ENCODE measurements around the gene LCN10.

The LCN10 gene

DNA sequence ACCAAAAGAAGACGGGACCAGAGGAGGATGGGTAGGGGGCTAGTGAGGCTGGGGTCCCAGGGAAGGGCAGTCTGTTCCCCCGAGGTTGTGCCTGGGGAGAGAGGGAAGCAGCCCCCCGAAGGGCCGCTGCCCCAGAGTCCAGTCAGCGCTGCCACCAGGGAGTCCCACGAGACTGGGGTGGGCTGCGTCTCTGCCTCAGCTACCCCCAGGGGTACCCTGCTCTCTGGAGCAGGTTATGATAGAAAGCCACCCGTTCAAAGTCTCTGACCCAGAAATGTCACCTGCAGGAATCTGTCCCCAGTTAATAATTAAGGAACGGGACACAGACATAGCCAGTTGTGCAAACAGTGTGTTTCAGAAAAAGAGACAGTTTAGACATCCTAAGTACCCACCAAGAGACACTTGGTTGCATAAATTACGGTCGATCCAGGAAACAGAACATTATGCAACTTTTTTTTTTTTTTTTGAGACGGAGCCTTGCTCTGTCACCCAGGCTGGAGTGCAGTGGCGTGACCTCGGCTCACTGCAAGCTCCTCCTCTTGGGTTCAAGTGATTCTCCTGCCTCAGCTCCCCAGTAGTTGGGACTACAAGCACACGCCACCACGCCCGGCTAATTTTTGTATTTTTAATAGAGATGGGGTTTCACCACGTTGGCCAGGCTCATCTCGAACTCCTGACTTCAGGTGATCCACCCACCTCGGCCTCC lies 44.8 kb downstream of the LCN10 start:
- no peaks in the 10 kb centered on the region for H3K9me3 ChIP-seq (ENCODE audit: control insufficient read depth in 2 of 2, low read length in 2 of 2)
- H3K4me3 ChIP-seq (ENCODE audit: low read length in 2 of 2): no peak overlapping the region
- H3K4me1 ChIP-seq (ENCODE audit: control insufficient read depth, insufficient read depth, low read length): peaks cover 4% of the 10 kb centered on the region
- peaks cover 5 to 7% of the 10 kb centered on the region in 2 donors for H3K27me3 ChIP-seq (ENCODE audit: control insufficient read depth in 1 of 2, insufficient read depth in 2 of 2, low read length in 2 of 2)
- H3K36me3 ChIP-seq (ENCODE audit: control insufficient read depth in 2 of 2, insufficient read depth in 2 of 2, low read length in 2 of 2): no peaks in the 10 kb centered on the region
- no peak overlapping the region for H3K9ac ChIP-seq (ENCODE audit: low read length in 2 of 2)
- H3K27ac ChIP-seq (ENCODE audit: low read length): no peak overlapping the region

DNA sequence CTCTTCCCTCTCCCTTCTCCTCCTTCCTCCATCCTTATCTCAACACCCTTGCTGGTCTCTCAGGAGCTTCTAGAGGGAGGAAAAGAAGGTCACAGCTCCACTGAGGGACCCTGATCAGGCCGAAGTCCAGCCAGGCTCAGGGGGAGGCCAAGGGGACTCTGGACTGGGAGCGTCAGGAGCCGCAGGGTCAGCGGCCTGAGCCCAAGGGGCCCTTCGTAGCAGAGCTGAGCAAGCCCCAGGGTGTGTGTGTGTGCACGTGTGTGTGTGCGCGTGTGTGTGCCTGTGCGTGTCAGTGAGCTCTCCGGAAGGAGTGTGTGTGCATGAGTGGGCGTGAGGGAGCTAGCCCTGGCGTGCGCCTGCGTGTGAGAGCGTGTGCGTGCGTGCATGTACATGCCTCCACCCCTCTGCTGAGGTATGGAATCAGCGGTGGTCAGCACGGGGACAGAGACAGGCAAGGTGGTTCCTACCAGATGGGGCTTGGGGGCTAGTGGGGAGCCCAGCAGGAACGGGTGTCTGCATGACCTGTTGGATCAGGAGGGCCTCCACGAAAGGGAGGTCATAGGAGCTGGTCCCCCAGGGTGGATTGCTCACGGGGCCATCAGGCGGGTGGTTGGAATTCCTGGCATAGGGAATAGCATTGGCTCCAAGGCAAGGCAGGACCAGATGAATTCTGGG lies 45.5 kb downstream of the LCN10 start:
- Histone ChIP-seq H3K9ac (ENCODE audit: low read length in 2 of 2) (no peak overlapping the region), H3K9me3 (ENCODE audit: control insufficient read depth in 2 of 2, low read length in 2 of 2) (no peaks in the 10 kb centered on the region), H3K27me3 (ENCODE audit: control insufficient read depth in 1 of 2, insufficient read depth in 2 of 2, low read length in 2 of 2) (peaks cover 5 to 7% of the 10 kb centered on the region in 2 donors), H3K27ac (ENCODE audit: low read length) (no peak overlapping the region), H3K36me3 (ENCODE audit: control insufficient read depth in 2 of 2, insufficient read depth in 2 of 2, low read length in 2 of 2) (no peaks in the 10 kb centered on the region), H3K4me1 (ENCODE audit: control insufficient read depth, insufficient read depth, low read length) (peaks cover 4% of the 10 kb centered on the region), H3K4me3 (ENCODE audit: low read length in 2 of 2) (no peak overlapping the region)

DNA sequence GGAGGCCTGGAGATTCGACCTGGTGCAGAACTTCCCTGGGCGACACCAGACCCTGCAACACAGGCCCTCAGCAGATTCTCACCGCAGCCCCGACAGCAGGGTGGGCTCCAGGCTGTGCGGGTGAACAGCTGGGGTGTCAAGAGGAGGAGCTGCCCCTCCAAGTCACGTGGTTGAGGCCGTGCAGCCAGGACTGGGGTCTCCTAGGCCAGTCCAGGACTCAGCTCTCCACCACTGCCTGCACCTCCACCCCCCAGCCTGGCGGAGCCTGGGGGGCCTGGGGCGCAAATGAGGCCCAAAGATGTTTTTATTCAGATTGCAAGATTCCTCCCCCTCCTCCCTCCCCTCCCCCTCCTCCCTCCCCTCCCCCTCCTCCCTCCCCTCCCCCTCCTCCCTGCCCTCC lies 46.2 kb downstream of the LCN10 start:
- Histone ChIP-seq H3K27ac (ENCODE audit: low read length) (no peak overlapping the region), H3K36me3 (ENCODE audit: control insufficient read depth in 2 of 2, insufficient read depth in 2 of 2, low read length in 2 of 2) (no peaks in the 10 kb centered on the region), H3K4me1 (ENCODE audit: control insufficient read depth, insufficient read depth, low read length) (peaks cover 4% of the 10 kb centered on the region), H3K9ac (ENCODE audit: low read length in 2 of 2) (no peak overlapping the region), H3K27me3 (ENCODE audit: control insufficient read depth in 1 of 2, insufficient read depth in 2 of 2, low read length in 2 of 2) (peaks cover 5 to 6% of the 10 kb centered on the region in 2 donors), H3K9me3 (ENCODE audit: control insufficient read depth in 2 of 2, low read length in 2 of 2) (no peaks in the 10 kb centered on the region), H3K4me3 (ENCODE audit: low read length in 2 of 2) (no peak overlapping the region)

DNA sequence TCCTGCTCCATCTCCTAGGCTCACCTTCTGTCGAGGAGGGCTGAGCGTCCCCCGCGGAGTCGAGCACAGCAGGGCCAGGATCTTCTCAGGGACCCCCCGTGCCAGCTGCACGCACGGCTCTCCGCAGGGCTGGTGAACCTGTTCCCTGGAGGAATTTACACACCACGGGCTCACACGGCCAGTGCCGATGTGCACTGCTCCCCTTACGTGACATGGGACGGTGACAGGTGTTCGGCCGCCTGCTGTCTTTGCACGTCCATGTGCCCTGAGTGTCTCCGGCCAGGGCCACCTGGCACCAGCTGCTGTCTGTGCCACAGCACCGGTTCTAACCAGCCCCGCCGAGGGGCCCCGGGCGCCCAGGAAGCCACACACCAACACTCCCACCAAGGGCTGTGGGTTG lies 46.8 kb downstream of the LCN10 start:
- Histone ChIP-seq H3K4me3 (ENCODE audit: low read length in 2 of 2) (no peak overlapping the region), H3K27me3 (ENCODE audit: control insufficient read depth in 1 of 2, insufficient read depth in 2 of 2, low read length in 2 of 2) (peaks cover under 1 to 2% of the 10 kb centered on the region in 2 donors), H3K9me3 (ENCODE audit: control insufficient read depth in 2 of 2, low read length in 2 of 2) (no peaks in the 10 kb centered on the region), H3K4me1 (ENCODE audit: control insufficient read depth, insufficient read depth, low read length) (peaks cover 4% of the 10 kb centered on the region), H3K9ac (ENCODE audit: low read length in 2 of 2) (no peak overlapping the region), H3K27ac (ENCODE audit: low read length) (no peak overlapping the region), H3K36me3 (ENCODE audit: control insufficient read depth in 2 of 2, insufficient read depth in 2 of 2, low read length in 2 of 2) (no peaks in the 10 kb centered on the region)

DNA sequence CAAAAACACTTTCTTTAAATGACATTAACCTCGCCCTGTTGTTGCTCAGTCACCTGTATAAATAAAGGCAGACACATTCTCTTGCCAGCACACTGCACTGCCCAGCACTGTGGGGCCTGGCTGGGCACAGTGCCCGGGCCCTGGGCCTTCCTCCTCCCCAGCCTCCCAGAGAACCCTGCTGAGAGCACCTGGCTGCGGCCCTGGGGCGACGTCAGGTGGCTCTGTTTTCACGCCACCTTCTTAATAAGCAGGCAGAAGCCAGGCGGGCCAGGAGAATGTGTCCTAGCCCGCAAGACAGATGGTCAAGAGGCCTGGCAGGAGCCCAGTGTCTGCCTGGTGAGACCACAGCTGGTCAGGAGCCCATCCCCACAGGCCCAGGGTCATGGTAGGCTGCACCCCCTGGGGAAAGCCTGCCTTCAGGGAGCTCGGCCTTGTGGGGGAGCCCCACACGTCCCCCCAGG lies 47.3 kb downstream of the LCN10 start:
- Histone ChIP-seq H3K27ac (ENCODE audit: low read length) (no peak overlapping the region), H3K9me3 (ENCODE audit: control insufficient read depth in 2 of 2, low read length in 2 of 2) (no peaks in the 10 kb centered on the region), H3K4me3 (ENCODE audit: low read length in 2 of 2) (no peak overlapping the region), H3K36me3 (ENCODE audit: control insufficient read depth in 2 of 2, insufficient read depth in 2 of 2, low read length in 2 of 2) (no peaks in the 10 kb centered on the region), H3K27me3 (ENCODE audit: control insufficient read depth in 1 of 2, insufficient read depth in 2 of 2, low read length in 2 of 2) (peaks cover 0 to 2% of the 10 kb centered on the region in 2 donors), H3K9ac (ENCODE audit: low read length in 2 of 2) (no peak overlapping the region), H3K4me1 (ENCODE audit: control insufficient read depth, insufficient read depth, low read length) (peaks cover 5% of the 10 kb centered on the region)

DNA sequence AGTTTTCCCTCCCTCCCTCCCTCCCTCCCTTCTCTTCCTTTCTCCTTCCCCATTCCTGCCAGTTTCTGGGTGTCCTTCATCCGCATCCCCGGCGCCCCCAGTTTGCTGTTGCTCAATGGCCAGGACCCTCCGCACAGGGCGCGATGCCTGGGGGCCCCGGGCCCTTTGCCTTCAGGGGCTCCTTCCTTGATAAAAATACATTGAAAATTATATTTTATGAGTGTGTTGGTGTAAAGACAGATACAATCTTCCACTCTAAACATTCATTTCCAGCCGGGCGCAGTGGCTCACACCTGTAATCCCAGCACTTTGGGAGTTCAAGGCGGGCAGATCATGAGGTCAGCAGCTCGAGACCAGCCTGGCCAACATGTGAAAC lies 47.9 kb downstream of the LCN10 start:
- Histone ChIP-seq H3K36me3 (ENCODE audit: control insufficient read depth in 2 of 2, insufficient read depth in 2 of 2, low read length in 2 of 2) (no peaks in the 10 kb centered on the region), H3K4me3 (ENCODE audit: low read length in 2 of 2) (no peak overlapping the region), H3K27ac (ENCODE audit: low read length) (no peak overlapping the region), H3K9me3 (ENCODE audit: control insufficient read depth in 2 of 2, low read length in 2 of 2) (no peaks in the 10 kb centered on the region), H3K9ac (ENCODE audit: low read length in 2 of 2) (no peak overlapping the region), H3K27me3 (ENCODE audit: control insufficient read depth in 1 of 2, insufficient read depth in 2 of 2, low read length in 2 of 2) (no peaks in the 10 kb centered on the region), H3K4me1 (ENCODE audit: control insufficient read depth, insufficient read depth, low read length) (peaks cover 5% of the 10 kb centered on the region)

DNA sequence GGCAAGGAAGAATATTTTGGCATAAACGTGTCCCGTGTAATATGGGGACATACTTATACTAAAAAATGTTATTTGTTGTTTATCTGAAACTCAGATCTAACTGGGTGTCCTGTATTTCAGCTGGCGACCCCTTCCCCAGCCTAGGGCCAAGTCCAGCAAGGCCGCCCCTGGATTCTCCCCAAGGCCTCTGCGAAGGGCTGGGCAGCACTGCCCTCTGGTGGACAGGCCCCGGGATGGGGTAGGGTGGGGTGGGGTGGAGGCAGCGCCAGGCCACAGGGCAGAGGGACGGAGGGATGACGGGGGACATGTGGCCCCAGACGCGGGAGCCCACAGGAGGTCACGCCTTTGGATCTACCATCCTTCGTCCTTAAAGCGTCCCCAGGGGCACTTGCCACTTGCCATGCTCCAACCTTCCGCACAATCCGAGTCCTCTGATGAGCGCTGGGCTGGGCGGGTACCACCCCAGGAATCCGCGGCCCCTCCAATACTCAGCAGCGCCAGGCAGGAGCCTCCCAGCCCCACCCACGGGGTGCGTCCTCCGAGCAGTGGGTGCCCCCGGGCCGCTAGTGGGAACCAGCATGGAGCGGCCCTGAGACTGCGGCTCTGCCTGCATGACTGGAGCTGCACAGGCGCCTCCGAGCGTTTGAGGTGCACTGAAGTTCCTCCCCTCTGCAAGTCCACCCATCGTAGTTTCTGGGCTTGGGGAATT lies 48.4 kb downstream of the LCN10 start:
- H3K9ac ChIP-seq (ENCODE audit: low read length in 2 of 2): no peak overlapping the region
- H3K36me3 ChIP-seq (ENCODE audit: control insufficient read depth in 2 of 2, insufficient read depth in 2 of 2, low read length in 2 of 2): no peaks in the 10 kb centered on the region
- H3K4me1 ChIP-seq (ENCODE audit: control insufficient read depth, insufficient read depth, low read length): peaks cover 5% of the 10 kb centered on the region
- no peak overlapping the region for H3K27ac ChIP-seq (ENCODE audit: low read length)
- no peak overlapping the region for H3K4me3 ChIP-seq (ENCODE audit: low read length in 2 of 2)
- H3K27me3 ChIP-seq (ENCODE audit: control insufficient read depth in 1 of 2, insufficient read depth in 2 of 2, low read length in 2 of 2): no peaks in the 10 kb centered on the region
- H3K9me3 ChIP-seq (ENCODE audit: control insufficient read depth in 2 of 2, low read length in 2 of 2): no peaks in the 10 kb centered on the region

DNA sequence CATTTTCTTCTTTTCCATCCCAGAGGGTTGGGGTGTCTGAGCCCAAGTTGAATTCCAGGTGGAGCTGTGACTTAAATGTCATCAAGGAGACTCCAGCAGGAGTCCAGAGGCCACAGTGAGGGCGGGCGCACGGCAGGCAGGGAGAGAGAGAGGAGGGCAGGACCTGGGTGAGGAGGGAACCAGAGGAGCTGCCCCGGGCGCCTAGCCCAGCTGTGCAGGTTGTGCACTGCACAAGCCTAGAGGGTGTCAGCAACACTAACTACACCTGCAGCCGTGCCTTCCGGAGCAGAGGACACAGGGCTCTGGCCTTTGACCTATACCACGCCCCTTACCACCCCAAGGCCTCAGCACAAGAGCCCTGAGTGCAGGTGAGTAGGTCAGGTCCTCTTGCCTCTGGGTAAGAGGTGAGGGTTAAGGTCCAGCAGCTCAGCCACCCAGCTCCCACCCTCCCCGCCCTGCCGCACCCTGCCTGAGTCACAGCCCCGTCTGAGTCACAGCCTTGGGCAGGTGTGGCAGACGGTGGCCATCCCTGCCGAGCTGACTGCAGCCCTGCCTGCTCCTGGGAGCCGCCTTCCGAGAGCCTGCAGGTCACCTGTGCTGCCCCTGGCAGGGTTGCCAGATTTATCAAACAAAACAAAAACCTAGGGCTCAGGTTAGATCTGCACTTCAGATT lies 49.1 kb downstream of the LCN10 start:
- peaks cover 5% of the 10 kb centered on the region for H3K4me1 ChIP-seq (ENCODE audit: control insufficient read depth, insufficient read depth, low read length)
- no peaks in the 10 kb centered on the region for H3K9me3 ChIP-seq (ENCODE audit: control insufficient read depth in 2 of 2, low read length in 2 of 2)
- no peak overlapping the region for H3K27ac ChIP-seq (ENCODE audit: low read length)
- no peak overlapping the region for H3K4me3 ChIP-seq (ENCODE audit: low read length in 2 of 2)
- no peaks in the 10 kb centered on the region for H3K27me3 ChIP-seq (ENCODE audit: control insufficient read depth in 1 of 2, insufficient read depth in 2 of 2, low read length in 2 of 2)
- H3K9ac ChIP-seq (ENCODE audit: low read length in 2 of 2): no peak overlapping the region
- H3K36me3 ChIP-seq (ENCODE audit: control insufficient read depth in 2 of 2, insufficient read depth in 2 of 2, low read length in 2 of 2): no peaks in the 10 kb centered on the region

DNA sequence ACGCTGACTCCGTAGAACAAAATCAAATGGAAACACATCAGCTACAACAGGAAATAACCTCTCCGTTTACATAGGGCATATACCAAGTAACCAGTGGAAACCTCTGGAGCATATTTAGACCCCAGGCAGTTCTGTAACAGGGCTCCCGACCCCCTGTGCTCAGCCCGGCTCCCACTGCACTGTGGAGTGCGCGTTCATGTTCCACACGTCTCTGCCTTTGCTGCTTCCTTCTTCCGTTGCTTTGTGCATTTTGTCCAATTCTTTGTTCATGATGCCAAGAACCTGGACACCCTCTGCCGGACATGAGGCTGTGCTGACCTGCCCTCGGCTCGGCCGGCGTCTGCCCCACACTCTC lies 49.6 kb downstream of the LCN10 start:
- no peak overlapping the region for H3K27ac ChIP-seq (ENCODE audit: low read length)
- H3K27me3 ChIP-seq (ENCODE audit: control insufficient read depth in 1 of 2, insufficient read depth in 2 of 2, low read length in 2 of 2): no peaks in the 10 kb centered on the region
- no peaks in the 10 kb centered on the region for H3K9me3 ChIP-seq (ENCODE audit: control insufficient read depth in 2 of 2, low read length in 2 of 2)
- H3K9ac ChIP-seq (ENCODE audit: low read length in 2 of 2): no peak overlapping the region
- peaks cover 5% of the 10 kb centered on the region for H3K4me1 ChIP-seq (ENCODE audit: control insufficient read depth, insufficient read depth, low read length)
- H3K4me3 ChIP-seq (ENCODE audit: low read length in 2 of 2): no peak overlapping the region
- H3K36me3 ChIP-seq (ENCODE audit: control insufficient read depth in 2 of 2, insufficient read depth in 2 of 2, low read length in 2 of 2): no peaks in the 10 kb centered on the region

DNA sequence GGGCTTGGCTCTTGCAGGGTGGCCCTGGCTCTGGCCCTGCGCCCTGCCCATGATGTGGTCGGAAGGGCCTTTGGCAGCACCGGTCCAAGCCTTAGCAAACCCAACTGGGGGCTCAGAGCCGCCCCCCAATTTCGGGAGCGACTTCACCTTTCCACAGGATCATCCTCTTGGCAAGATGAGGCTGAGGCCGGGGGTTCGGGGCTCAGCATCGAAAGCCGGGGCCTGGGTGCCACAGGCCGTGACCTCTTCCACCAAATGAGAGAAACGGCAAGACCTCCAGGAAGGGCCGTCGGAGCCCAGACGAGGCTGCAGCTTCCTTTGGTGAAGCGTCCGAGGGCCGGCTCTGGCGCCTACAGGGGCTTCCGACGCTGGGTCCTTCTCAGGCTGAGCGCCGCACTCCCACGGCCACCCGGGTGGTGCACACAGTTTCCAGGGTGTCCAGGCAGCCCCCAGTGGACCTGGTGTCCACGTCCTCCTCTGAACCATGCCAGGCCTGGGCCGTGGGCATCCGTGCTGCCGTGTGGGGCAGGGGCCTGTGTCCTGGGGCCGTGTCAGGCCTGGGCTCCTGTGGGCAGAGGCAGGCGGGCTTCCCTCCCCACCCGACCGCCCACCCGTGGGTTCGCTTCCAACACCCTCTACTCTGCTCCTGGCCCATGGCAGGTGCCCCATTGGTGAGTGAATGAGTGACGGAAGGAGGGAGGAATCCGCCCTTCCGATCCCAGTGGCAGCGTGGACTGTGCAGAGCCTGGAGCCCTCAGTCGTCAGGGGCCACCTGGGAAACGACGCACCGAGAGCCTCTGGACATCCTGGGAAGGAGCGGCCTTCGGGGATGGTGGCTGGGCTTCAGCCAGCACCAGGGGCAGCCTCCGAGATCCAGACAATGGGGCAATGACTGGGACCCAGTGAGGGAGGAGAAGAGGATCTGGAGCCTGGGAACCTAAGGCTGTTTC lies 50.3 kb downstream of the LCN10 start:
- Histone ChIP-seq H3K27ac (ENCODE audit: low read length) (no peak overlapping the region), H3K9ac (ENCODE audit: low read length in 2 of 2) (no peak overlapping the region), H3K9me3 (ENCODE audit: control insufficient read depth in 2 of 2, low read length in 2 of 2) (no peaks in the 10 kb centered on the region), H3K4me1 (ENCODE audit: control insufficient read depth, insufficient read depth, low read length) (peaks cover 5% of the 10 kb centered on the region), H3K36me3 (ENCODE audit: control insufficient read depth in 2 of 2, insufficient read depth in 2 of 2, low read length in 2 of 2) (no peaks in the 10 kb centered on the region), H3K4me3 (ENCODE audit: low read length in 2 of 2) (no peak overlapping the region), H3K27me3 (ENCODE audit: control insufficient read depth in 1 of 2, insufficient read depth in 2 of 2, low read length in 2 of 2) (no peaks in the 10 kb centered on the region)
